ENCODE results near the gene MUC20.

The MUC20 gene

GRCh38 chr3:195755791-195756676 is 35.3 kb downstream of the MUC20 start:
- no peak for DNase-seq (ENCODE audit: low read depth)

- peak; percentile 6 for DNase-seq (ENCODE audit: low read depth)
Observed at GRCh38 chr3:195757438-195757770, 36.6 kb downstream of the MUC20 start.

DNA sequence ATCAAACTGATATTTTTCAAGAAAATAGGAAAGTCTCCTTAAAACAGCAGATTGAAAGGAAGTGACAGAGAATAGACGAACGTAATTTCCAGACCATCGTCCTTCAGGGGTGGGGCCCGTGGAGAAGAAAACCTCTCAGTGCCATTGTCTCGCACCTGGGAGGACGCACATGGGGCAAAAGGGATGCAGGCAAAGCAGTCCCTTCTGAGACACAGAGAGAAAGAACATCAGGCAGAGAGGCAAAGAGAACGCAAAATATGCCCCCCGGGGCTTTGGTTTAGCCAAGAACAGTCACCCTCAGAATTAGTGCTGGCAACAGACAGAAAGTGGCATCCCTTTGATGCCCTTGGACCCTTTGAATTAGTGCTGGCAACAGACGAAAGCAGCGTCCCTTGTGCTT is 37.0 kb downstream of the MUC20 start:
- no peak for DNase-seq (ENCODE audit: low read depth)

DNA sequence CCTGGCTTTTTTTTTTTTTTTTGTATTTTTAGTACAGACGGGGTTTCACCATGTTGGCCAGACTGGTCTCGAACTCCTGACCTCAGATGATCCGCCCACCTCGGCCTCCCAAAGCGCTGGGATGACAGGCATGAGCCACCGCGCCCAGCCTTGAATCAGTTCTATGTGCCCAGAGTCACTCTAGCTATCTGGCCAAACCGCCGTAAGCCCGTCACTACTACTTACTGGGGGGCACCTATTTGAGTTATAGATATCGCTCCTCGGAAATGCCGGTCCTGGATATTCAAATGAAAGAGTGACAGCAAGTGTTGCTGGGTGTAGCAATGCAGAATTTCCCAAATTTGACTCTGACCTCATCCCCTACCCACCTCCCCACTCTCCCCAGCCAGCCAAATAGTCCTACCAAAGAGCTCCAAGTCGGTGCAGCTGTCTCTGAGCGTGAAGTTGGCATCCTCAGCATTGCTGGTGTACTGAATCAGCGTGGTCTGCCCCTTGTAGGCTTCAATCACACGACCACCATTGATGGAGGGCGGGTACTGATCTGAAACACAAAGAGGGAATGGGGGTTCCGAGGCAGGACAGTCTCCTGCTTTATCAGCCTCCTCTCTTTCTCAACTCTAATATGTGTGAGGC is 38.1 kb downstream of the MUC20 start:
- DNase-seq (ENCODE audit: low read depth): no peak

DNA sequence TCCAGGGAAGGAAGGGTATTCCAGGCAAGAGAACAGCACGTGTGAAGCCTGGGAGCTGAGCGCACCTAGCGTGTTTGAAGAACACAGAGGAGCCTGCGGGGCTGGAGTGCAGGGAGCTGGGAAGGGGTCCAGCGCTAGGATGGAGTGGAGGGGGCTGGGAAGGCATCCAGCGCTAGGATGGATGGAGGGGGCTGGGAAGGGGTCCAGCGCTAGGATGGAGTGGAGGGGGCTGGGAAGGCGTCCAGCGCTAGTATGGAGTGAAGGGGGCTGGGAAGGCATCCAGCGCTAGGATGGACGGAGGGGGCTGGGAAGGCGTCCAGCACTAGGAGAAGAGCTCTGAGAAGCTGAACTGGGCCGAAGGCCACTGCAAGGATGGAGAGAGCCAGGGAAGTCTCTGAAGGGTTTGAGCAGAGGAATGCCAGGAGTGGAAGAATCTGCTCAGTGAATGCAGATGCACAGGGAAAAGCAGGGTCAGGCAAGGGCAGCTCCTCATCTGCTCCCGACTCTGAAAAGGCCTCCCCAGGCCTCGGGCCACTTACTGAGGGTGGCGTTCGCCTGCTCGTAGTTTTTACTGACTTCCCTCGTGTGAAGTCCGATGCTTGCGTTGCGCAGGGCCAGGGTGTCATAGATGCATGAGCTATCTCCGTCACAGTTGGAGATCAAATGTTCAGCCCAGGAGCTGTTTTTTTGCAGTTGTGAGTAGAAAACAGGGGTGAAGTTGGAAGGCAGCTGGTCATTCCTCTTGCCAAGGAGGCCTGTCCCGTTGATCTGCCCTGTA is 39.8 kb downstream of the MUC20 start:
- no peak for DNase-seq (ENCODE audit: low read depth)

GRCh38 chr3:195761123-195761566 is 40.4 kb downstream of the MUC20 start:
- no peak for DNase-seq (ENCODE audit: low read depth)

- DNase-seq (ENCODE audit: low read depth): no peak
Observed at GRCh38 chr3:195761567-195762248, 40.9 kb downstream of the MUC20 start.

- DNase-seq (ENCODE audit: low read depth): no peak
Observed at GRCh38 chr3:195762249-195762585, 41.4 kb downstream of the MUC20 start.

- no peak for DNase-seq (ENCODE audit: low read depth)
Observed at GRCh38 chr3:195762611-195763010, 41.8 kb downstream of the MUC20 start.

- no peak for DNase-seq (ENCODE audit: low read depth)
Observed at GRCh38 chr3:195763076-195763830, 42.5 kb downstream of the MUC20 start.

DNA sequence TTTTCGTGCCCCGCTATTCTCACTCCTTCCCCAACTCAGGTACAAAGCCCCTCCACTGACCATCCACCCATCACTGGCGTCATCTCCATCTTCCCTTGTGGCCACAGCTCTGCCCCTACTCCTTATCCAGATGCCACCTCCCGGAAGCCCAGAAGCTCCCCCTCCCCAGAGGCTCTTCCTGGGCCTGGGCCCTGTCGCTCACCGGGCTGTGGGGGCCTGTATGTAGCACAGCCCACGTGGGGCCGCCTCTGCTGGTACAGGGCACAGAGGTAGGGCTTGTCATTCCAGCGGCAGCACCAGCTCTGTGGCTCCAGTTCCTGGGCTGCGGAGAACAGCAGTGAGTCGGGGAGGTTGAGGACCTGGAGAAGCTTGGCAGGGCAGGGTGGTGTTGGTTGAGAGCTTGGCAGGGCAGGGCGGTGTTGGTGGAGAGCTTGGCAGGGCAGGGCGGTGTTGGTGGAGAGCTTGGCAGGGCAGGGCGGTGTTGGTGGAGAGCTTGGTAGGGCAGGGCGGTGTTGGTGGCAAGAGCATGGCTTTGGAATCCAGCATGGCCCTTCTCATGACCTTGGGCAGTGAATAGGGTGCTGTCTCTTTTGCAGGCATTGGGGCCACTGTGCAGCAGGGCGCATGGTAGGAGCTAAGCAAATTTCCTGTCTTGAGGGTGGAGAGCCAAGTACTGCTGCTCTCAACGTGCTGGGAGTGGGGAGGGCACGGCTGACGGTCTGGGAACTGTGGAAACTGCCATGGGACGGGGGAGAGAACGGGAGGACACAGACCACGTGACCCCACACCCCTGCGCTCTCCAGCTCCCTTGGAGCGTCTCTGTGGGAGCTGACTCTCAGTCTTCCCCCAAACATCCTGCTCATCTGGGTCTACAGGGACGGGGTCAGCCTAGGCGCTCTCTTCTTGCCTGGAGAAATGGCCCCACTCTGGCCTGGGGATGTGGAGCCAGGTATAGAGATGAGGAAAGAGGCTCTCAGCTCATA is 43.4 kb downstream of the MUC20 start:
- DNase-seq (ENCODE audit: low read depth): no peak

DNA sequence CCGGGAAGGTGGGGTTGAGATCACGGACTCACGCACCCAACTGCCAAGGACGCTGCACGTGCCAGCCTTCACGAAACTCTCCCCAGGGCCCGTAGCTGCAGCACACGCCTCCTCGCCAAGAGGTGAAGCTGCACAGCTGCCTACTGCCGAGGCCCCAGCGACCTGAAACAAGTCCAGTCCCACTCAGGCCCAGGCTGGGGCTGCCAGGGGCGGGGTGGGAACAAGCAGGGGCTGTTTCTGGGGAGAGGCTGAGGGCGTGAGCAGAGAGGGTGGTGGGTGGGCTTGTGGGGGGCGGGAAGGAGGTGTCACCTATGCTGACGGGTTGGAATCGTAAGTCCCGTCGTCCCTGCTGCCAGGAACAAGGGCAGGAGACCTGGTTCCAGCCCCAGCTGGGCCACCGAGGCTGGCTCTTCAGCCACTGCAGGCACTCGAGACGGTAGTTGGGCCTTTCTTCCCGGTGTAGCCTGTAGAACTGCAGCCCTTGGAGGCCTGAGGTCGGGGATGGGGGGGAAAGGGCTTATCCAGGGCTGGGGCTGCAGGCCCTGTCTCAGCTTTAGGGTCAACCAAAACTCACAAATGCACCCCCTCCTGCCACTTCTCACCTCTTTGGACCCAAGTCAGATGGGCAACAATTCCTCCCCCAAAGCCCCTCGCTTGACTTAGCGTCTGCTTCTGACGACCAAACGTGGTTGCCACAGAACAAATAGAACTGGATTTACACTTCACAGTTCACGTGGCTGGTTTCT is 44.4 kb downstream of the MUC20 start:
- DNase-seq (ENCODE audit: low read depth): no peak

DNA sequence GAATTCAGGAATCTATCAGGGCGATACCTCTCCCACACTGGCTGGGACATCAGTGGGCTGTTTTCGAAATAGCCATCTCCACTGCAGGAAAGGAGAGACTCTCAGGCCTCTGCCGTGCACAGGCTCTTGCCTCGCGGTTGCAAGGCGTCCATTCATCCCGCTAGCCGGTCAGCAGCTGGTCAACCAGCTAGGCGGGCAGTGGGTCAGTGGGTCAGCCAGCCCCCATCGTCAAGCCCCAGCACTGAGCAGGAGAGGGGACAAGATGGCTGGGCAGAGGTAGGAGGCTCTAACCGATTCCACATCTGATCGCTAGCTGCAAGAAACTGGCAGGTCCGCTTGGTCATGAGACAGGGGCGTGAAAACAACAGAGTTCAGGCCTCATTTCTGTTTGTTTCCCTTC is 45.9 kb downstream of the MUC20 start:
- DNase-seq (ENCODE audit: low read depth): no peak

GRCh38 chr3:195767792-195768191 is 47.0 kb downstream of the MUC20 start:
- no peak for DNase-seq (ENCODE audit: low read depth)

- DNase-seq (ENCODE audit: low read depth): no peak
Observed at GRCh38 chr3:195768414-195768813, 47.6 kb downstream of the MUC20 start.

DNA sequence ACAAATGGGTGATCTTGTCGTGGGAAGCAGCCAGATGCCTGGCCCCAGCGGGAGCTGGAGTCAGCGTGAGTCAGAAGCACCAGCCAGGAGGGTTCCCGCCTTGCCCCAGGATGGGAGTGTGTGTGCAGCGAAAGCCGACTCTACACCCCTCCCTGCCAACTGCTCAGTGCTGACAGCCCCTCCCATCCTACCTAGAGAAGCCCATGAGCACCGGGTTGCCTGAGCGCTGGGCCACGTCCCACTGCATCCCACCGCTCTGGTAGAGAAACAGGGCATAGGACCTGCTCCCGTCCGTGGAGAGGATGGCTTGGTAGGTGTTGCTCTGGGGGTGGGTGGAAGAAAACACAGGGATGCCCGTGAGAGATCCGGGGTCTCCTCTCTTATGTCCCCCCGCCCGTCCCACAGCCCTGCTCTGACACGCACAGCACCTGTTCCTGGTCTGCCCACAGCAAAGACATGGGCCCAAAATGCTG is 48.1 kb downstream of the MUC20 start:
- peak; percentile 7 for DNase-seq (ENCODE audit: low read depth)

GRCh38 chr3:195769551-195769950 is 48.8 kb downstream of the MUC20 start:
- no peak for DNase-seq (ENCODE audit: low read depth)

DNA sequence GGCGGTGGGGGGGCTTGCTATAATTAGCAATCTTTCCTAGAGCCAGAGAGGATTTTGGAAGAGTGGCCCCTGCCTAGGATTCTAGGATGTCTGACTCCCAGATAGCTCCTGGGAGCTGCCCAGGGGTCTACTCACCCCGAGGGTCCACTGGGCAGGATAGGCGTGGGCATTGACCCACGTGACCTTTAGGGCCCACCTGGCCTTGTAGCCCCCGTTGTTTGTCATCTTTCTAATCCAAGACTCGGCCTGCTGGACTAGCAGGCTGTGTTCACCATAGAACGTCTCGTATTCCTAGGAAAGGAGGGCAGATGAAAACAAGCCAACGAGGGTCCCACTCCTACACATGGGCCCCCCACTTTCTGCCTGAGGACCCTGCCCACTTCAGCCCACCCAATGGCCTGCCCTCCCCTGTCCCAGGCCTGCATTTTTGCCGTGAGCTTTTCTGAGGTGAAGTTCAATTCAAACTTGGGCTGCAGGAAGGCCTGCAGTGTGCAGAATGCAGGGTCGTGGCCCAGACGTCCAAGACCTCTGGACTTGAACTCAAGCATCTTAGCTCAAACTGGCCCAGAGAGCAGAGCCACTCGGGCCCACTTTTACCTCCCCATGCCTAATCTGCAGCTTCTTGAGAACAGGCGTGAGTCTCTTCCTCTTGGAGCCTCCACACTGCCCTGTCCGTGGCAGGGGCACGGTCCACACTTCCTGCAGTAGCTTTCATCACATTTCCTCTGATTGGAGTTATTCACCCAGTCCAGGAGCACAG is 49.5 kb downstream of the MUC20 start:
- DNase-seq (ENCODE audit: low read depth): no peak
